Measurements from ENCODE around the gene MPL.

MPL gene

GRCh38 chr1:43337588-43337987 lies at the start of gene MPL:
Gene MPL (plus strand): TSS chr1:43337818. CDS start chr1:43337849, 31 bp downstream.
- DNase-seq = no peak

GRCh38 chr1:43288058-43288784 lies 49.4 kb upstream of the MPL start:
- DNase-seq = no peak

DNA sequence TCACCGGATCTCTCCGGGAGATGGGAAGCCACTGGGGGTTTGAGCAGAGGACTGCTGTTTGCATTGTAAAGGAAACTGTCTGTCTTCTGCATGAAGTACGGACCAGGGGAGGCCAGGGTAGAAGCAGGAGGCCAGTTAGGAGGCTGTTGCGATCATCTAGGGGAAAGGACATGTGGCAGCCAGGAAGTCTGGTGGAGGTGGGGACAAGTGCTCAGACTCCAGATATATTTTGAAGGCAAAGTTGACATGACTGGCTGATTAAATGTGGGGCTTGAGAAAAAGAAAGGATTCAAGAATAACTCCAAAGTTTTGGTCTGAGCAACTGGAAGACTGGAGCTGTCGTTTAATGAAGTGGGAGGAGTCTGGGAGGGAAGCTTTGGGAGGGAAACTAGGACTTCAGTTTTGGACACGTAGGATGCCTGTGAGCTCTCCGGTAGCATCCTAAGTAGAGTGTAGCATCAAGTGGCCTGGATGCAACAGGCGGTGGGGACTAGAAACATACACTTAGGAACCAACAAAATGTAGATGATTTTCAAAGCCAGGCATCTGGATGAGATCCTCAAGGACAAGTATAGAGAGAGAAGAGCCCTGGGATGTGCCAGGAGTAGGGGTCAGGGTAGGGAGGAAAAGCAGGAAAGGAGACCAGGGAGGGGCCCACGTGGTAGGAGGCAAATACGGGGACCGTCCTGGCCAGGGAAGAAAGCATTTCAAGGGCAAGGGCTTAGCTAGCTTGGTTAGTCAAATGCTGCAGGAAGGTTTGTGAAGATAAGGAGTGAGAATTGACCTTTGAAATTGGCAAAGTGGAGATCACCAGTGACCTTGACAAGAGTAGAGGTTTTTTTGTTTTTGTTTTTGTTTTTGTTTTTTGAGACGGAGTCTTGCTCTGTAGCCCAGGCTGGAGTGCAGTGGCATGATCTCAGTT lies 48.6 kb upstream of the MPL start:
- DNase-seq = no peak

DNA sequence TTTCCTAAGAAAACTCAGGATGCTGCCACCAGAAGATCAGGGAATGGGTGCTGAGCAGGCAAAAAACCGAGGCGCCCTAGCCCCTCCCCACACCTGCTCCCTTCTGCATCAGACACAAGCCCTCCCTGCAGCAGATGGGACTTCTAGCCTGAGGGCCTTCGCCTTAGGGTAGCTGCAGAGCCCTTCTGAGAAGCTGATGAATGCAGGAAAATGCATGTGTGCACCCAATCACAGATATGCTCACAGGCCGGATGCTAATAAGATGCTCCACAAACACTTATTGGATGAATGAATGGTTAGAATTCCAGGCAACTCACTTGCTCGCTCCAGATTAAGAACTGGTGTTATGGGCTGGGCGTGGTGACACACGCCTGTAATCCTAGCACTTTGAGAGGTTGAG lies 45.4 kb upstream of the MPL start:
- no peak for DNase-seq

GRCh38 chr1:43292679-43293078 lies 44.9 kb upstream of the MPL start:
- DNase-seq = no peak

GRCh38 chr1:43293176-43293575 lies 44.4 kb upstream of the MPL start:
- no peak for DNase-seq

DNA sequence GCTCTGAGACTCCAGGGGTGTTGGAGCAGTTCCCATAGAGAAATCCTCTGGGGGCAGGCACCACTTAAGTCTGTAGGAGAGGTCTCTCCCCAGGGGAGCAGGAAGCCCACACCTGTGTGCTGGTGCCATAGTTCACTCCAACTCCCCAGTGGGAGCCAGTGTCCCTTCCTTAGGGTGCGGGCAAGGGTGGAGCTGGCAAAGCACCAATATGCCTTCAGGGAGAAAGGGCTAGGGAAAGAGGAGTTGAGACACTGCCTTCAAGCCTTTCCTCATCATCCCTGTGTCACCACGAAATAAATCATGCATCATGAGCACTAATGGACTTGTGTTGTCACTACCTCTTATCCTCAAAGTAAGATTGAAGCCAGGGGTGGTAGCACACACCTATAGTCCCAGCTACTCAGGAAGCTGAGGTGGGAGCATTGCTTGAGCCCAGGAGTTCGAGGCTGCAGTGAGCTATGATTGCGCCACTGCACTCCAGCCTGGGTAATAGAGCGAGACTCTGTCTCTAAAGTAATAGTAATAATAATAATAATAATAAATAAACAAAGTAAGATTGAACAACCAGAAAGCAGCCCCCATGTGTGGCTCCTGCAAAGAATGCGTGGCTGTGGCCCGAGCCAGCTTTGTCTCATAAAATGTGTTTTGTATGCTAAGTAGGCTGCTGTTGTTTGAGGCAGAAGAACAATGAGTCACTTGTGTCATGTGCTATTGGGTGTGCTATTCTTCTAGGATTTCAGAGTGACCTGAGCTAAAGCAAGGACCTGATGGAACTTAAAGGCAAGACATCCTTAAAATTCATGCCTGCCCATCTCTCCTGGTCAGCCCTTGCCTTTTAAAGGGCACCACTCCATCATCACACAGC lies 43.5 kb upstream of the MPL start:
- no peak for DNase-seq

- DNase-seq = no peak
These were observed 42.9 kb upstream of the MPL start for GRCh38 chr1:43294761-43295160.

DNA sequence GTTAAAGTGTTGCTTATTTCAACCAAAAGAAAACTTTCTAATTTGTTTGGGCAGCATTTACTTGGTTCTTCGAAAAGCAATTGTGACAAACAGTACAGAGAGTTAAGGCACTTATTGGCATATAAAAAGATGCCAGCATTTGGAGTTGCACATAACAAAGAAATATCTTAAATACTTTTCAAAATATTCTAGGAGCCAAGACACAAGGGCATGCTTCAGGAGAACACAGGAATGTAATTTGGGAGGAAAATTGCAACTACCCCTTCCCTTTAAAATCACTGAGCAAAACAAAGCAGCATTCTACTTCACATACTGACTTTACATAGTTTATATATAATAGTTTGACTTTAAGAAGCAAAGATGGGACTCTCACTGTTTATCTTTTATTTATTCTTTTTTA lies 41.4 kb upstream of the MPL start:
- no peak for DNase-seq

- no peak for DNase-seq
These were observed 39.6 kb upstream of the MPL start for GRCh38 chr1:43298055-43298454.

- no peak for DNase-seq
These were observed 38.5 kb upstream of the MPL start for GRCh38 chr1:43299101-43299500.

DNA sequence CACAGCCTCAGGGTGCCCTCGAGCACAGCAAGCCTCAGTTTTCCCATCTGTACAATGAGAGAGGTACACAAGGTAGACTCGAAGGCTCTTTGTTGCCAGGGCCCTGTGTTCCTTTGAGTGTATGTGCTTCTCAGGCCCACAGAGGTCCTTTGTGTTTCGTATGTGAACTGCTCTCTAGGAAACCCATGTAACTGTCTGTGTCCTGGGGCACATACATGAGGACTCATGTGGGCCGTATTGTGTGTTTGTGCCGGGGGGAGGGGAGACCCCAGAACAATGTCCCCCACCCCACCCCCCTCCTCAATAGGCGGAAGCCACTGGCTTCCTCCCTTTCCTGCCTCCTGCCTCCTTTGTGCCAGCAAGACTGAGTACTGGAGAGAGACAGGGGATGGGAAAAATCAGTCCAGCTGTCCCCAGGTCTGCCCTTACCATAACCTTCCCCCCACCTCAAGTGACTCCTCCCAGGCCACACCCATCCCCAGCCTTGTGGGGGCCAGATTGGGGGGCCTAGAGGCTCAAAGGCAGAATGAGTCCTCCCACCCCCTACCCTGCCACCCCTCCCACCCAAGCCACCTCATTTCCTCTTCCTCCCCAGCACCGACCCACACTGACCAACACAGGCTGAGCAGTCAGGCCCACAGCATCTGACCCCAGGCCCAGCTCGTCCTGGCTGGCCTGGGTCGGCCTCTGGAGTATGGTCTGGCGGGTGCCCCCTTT lies 37.1 kb upstream of the MPL start, which contains the start of gene TIE1:
TSS of gene TIE1 (plus strand) at position 605 of the 717 bp plus-strand sequence. CDS start at position 695, 90 bp downstream.
- no peak for DNase-seq

- DNase-seq = no peak
These were observed 35.4 kb upstream of the MPL start for GRCh38 chr1:43302201-43302600.

- DNase-seq = no peak
These were observed 34.7 kb upstream of the MPL start for GRCh38 chr1:43302721-43303470.

- DNase-seq = no peak
These were observed 33.9 kb upstream of the MPL start for GRCh38 chr1:43303471-43304313.

DNA sequence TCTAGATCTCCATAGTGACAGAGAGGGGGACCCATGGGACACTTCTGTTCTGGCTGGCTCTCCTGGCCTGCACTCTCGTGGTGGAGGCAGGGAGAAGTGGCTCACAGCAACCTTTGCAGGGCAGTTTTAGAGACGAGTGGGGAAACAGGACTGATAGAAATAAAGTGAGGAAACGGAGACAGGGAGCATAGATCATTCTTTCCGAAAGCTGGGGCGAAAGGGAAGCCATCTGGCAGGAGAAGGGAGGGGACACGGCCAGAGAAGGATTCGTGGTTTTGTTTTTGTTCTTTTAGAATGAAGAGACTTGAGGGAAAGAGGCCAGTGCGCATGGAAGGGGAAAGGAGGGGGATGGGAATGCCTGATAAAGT lies 33.3 kb upstream of the MPL start:
- no peak for DNase-seq

DNA sequence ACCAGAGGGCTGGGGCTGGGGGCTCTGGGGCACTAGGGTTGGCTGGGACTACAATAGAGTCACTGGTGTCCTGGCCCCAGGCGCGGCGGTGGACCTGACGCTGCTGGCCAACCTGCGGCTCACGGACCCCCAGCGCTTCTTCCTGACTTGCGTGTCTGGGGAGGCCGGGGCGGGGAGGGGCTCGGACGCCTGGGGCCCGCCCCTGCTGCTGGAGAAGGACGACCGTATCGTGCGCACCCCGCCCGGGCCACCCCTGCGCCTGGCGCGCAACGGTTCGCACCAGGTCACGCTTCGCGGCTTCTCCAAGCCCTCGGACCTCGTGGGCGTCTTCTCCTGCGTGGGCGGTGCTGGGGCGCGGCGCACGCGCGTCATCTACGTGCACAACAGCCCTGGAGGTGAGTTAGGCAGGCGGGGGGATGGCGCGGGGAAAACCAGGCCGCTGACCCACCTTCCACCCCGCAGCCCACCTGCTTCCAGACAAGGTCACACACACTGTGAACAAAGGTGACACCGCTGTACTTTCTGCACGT lies 32.8 kb upstream of the MPL start:
- DNase-seq = no peak

DNA sequence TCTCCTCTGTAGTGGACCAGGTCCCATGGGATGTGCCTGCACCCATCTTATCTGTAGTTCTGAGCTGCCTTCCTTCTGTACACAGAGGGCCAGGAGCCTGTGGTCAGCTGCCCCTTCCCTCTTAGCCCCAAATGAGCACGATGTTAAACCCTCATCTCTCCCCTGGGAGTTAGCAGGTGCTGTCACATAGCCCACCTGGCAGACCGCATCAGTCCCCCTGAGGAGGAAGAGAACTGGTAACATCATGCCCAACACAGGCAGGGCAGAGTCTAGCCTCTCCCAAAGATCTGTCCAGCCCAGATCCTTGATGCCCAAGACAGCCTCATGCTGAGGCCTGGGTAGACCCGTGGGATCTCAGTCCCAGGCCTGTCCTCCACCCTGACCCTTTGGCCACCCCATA lies 32.2 kb upstream of the MPL start:
- no peak for DNase-seq

- no peak for DNase-seq
These were observed 31.5 kb upstream of the MPL start for GRCh38 chr1:43305926-43306687.

All from activated naive CD4-positive, alpha-beta T cell treated with anti-CD3 and anti-CD28 coated beads, Interleukin-2, amount 50 U/mL, for 16 hours (primary cell).